Measurements from ENCODE around the gene CEP72. TPM values are rescaled to one million over a fixed set of nuclear protein-coding genes. Genes with fewer than 3 reads are reported as not detected.

CEP72 gene
- total RNA-seq, 1 donor = 3.5 TPM

- H3K4me3 ChIP-seq (ENCODE audit: low read length) = no peak overlapping the region
- no peaks in the 10 kb centered on the region for H3K27me3 ChIP-seq (ENCODE audit: insufficient read depth, low read length)
- no peaks in the 10 kb centered on the region for H3K9me3 ChIP-seq (ENCODE audit: low read depth, low read length)
- peaks cover 16% of the 10 kb centered on the region for H3K4me1 ChIP-seq (ENCODE audit: insufficient read depth, low read length)
Observed at GRCh38 chr5:668283-668995, 56.3 kb downstream of the CEP72 start.

- Histone ChIP-seq H3K9me3 (ENCODE audit: low read depth, low read length) (no peaks in the 10 kb centered on the region), H3K4me3 (ENCODE audit: low read length) (no peak overlapping the region), H3K4me1 (ENCODE audit: insufficient read depth, low read length) (peaks cover 17% of the 10 kb centered on the region), H3K27me3 (ENCODE audit: insufficient read depth, low read length) (no peaks in the 10 kb centered on the region)
Observed at GRCh38 chr5:669111-669841, 57.1 kb downstream of the CEP72 start.

- H3K4me1 ChIP-seq (ENCODE audit: insufficient read depth, low read length) = peaks cover 17% of the 10 kb centered on the region
- no peaks in the 10 kb centered on the region for H3K9me3 ChIP-seq (ENCODE audit: low read depth, low read length)
- H3K27me3 ChIP-seq (ENCODE audit: insufficient read depth, low read length) = no peaks in the 10 kb centered on the region
- H3K4me3 ChIP-seq (ENCODE audit: low read length) = no peak overlapping the region
Observed at GRCh38 chr5:669842-670395, 57.8 kb downstream of the CEP72 start.

GRCh38 chr5:670396-671270 is 58.5 kb downstream of the CEP72 start:
- peaks cover 17% of the 10 kb centered on the region for H3K4me1 ChIP-seq (ENCODE audit: insufficient read depth, low read length)
- H3K9me3 ChIP-seq (ENCODE audit: low read depth, low read length) = no peaks in the 10 kb centered on the region
- no peaks in the 10 kb centered on the region for H3K27me3 ChIP-seq (ENCODE audit: insufficient read depth, low read length)
- no peak overlapping the region for H3K4me3 ChIP-seq (ENCODE audit: low read length)

- no peak overlapping the region for H3K4me3 ChIP-seq (ENCODE audit: low read length)
- no peaks in the 10 kb centered on the region for H3K27me3 ChIP-seq (ENCODE audit: insufficient read depth, low read length)
- no peaks in the 10 kb centered on the region for H3K9me3 ChIP-seq (ENCODE audit: low read depth, low read length)
- peaks cover 17% of the 10 kb centered on the region for H3K4me1 ChIP-seq (ENCODE audit: insufficient read depth, low read length)
Observed at GRCh38 chr5:671459-672328, 59.6 kb downstream of the CEP72 start.

GRCh38 chr5:672329-673160 is 60.4 kb downstream of the CEP72 start:
- no peak overlapping the region for H3K4me3 ChIP-seq (ENCODE audit: low read length)
- H3K9me3 ChIP-seq (ENCODE audit: low read depth, low read length) = no peaks in the 10 kb centered on the region
- peaks cover 17% of the 10 kb centered on the region for H3K4me1 ChIP-seq (ENCODE audit: insufficient read depth, low read length)
- H3K27me3 ChIP-seq (ENCODE audit: insufficient read depth, low read length) = no peaks in the 10 kb centered on the region

- Histone ChIP-seq H3K4me1 (ENCODE audit: insufficient read depth, low read length) (peaks cover 17% of the 10 kb centered on the region), H3K9me3 (ENCODE audit: low read depth, low read length) (no peaks in the 10 kb centered on the region), H3K27me3 (ENCODE audit: insufficient read depth, low read length) (no peaks in the 10 kb centered on the region), H3K4me3 (ENCODE audit: low read length) (no peak overlapping the region)
Observed at GRCh38 chr5:673161-673830, 61.2 kb downstream of the CEP72 start.

- peaks cover 17% of the 10 kb centered on the region for H3K4me1 ChIP-seq (ENCODE audit: insufficient read depth, low read length)
- no peak overlapping the region for H3K4me3 ChIP-seq (ENCODE audit: low read length)
- H3K9me3 ChIP-seq (ENCODE audit: low read depth, low read length) = no peaks in the 10 kb centered on the region
- no peaks in the 10 kb centered on the region for H3K27me3 ChIP-seq (ENCODE audit: insufficient read depth, low read length)
Observed at GRCh38 chr5:673831-674629, 61.9 kb downstream of the CEP72 start.

GRCh38 chr5:674630-675011 is 62.5 kb downstream of the CEP72 start:
- no peaks in the 10 kb centered on the region for H3K27me3 ChIP-seq (ENCODE audit: insufficient read depth, low read length)
- no peak overlapping the region for H3K4me3 ChIP-seq (ENCODE audit: low read length)
- H3K4me1 ChIP-seq (ENCODE audit: insufficient read depth, low read length) = peaks cover 17% of the 10 kb centered on the region
- no peaks in the 10 kb centered on the region for H3K9me3 ChIP-seq (ENCODE audit: low read depth, low read length)

- H3K9me3 ChIP-seq (ENCODE audit: low read depth, low read length) = no peaks in the 10 kb centered on the region
- peaks cover 17% of the 10 kb centered on the region for H3K4me1 ChIP-seq (ENCODE audit: insufficient read depth, low read length)
- no peaks in the 10 kb centered on the region for H3K27me3 ChIP-seq (ENCODE audit: insufficient read depth, low read length)
- no peak overlapping the region for H3K4me3 ChIP-seq (ENCODE audit: low read length)
Observed at GRCh38 chr5:675111-675870, 63.2 kb downstream of the CEP72 start.

- no peak overlapping the region for H3K4me3 ChIP-seq (ENCODE audit: low read length)
- H3K27me3 ChIP-seq (ENCODE audit: insufficient read depth, low read length) = no peaks in the 10 kb centered on the region
- H3K9me3 ChIP-seq (ENCODE audit: low read depth, low read length) = no peaks in the 10 kb centered on the region
- peaks cover 17% of the 10 kb centered on the region for H3K4me1 ChIP-seq (ENCODE audit: insufficient read depth, low read length)
Observed at GRCh38 chr5:675871-676698, 63.9 kb downstream of the CEP72 start.
